GM12873 (cell line): ENCODE data around the gene ANKRD35.
A peak's percentile ranks its signal among the peaks of the same experiment; 100 is the strongest.

Experiments
- CTCF ChIP-seq: IDR thresholded peaks from 2 replicates; pipeline ENCODE4 v1.5.1; 2012; ENCODE audit warnings: low read depth, mild to moderate bottlenecking, moderate library complexity, low read length, control low read depth; ENCODE audit not compliant: insufficient read depth; ENCODE audit errors: missing control alignments

The ANKRD35 gene

GRCh38 chr1:145859491-145860023 is 26.1 kb downstream of the ANKRD35 start:
- TF ChIP-seq CTCF, result no peak

GRCh38 chr1:145858901-145859490 is 26.7 kb downstream of the ANKRD35 start, which contains the start of gene PIAS3:
TSS of gene PIAS3 (minus strand) at chr1:145859081. CDS start at chr1:145858990, 91 bp downstream.
- TF ChIP-seq CTCF, result no peak

- TF ChIP-seq CTCF, result no peak
Measured at GRCh38 chr1:145858238-145858900, 27.3 kb downstream of the ANKRD35 start.

- no peak for TF ChIP-seq CTCF
Measured at GRCh38 chr1:145857170-145857569, 28.5 kb downstream of the ANKRD35 start.

- TF ChIP-seq CTCF, result no peak
Measured at GRCh38 chr1:145855426-145855948, 30.2 kb downstream of the ANKRD35 start.

GRCh38 chr1:145849356-145850160 is 36.1 kb downstream of the ANKRD35 start:
- peak; percentile 62 for TF ChIP-seq CTCF

GRCh38 chr1:145847827-145848226 is 37.8 kb downstream of the ANKRD35 start:
- TF ChIP-seq CTCF, result no peak
